ENCODE measurements around the gene SST.

Gene SST

DNA sequence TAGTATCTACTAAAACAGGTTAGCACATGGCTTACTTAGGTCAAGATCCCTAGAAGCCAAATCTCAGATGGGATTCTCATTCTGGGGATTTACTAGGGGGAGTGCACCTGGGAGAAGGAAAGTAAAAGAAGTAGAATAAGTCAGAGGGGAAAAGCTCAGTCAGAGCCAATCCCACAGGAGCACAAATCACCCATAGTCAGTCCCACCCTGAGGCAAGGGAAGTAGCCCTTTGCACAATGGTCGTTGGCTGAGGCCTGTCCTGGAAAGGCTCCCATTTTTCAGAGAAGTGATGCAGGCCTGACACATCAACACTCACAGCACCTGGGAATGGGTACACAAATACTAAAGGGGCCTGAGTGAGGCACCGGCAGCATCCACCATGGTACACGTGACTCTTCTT, 39.8 kb downstream of the SST start:
- FAIRE-seq (no peak), DNase-seq (ENCODE audit: insufficient read length, low spot score) (no peak)
- TF ChIP-seq, protein P1, sequence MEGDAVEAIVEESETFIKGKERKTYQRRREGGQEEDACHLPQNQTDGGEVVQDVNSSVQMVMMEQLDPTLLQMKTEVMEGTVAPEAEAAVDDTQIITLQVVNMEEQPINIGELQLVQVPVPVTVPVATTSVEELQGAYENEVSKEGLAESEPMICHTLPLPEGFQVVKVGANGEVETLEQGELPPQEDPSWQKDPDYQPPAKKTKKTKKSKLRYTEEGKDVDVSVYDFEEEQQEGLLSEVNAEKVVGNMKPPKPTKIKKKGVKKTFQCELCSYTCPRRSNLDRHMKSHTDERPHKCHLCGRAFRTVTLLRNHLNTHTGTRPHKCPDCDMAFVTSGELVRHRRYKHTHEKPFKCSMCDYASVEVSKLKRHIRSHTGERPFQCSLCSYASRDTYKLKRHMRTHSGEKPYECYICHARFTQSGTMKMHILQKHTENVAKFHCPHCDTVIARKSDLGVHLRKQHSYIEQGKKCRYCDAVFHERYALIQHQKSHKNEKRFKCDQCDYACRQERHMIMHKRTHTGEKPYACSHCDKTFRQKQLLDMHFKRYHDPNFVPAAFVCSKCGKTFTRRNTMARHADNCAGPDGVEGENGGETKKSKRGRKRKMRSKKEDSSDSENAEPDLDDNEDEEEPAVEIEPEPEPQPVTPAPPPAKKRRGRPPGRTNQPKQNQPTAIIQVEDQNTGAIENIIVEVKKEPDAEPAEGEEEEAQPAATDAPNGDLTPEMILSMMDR (IDR thresholded peaks at IDR 0.05; ENCODE audit: insufficient read depth, missing control alignments) = no peak

DNA sequence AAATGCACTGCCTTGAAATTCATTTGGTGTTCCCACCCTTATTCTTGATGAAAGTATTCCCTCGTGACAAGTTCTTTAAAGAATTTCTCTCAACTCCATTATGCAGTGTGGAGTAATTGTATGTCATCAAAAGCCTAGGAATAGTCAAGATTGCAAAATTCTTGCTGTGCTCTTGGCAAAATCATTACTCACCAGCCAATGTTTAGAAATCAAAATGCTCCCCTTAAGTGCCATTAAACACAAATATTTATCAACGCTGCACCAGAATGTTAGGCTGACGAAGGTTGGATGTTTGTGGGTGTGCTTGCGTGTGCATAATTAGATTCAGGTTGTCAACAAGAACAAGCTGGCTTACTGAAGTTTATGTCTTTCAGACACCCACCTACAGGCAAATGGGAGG, 40.5 kb downstream of the SST start:
- FAIRE-seq = no peak
- TF ChIP-seq, protein P1 (IDR thresholded peaks at IDR 0.05; ENCODE audit: insufficient read depth, missing control alignments) = no peak
- DNase-seq (ENCODE audit: insufficient read length, low spot score) = no peak

DNA sequence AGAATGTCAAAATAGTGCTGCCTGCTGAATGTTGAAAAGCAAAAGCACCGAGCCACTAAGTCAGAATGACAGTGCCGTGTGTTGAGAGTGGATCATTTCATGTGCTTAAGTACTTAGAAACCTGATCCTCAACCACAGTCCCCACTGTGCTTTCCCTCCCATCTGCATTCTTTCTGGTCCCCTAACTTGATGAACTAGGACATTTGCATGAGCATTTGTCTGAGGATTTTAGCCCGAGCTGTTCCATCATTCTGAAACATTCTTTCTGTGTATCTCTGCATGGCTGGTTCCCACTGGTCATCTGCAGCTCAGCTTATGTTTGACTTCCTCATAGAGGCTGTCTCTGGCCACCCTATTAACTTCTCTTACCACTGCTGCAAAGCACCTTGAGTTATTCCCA, 42.0 kb downstream of the SST start:
- no peak for DNase-seq (ENCODE audit: insufficient read length, low spot score)
- TF ChIP-seq, protein P1 (IDR thresholded peaks at IDR 0.05; ENCODE audit: insufficient read depth, missing control alignments) = no peak
- no peak for FAIRE-seq

DNA sequence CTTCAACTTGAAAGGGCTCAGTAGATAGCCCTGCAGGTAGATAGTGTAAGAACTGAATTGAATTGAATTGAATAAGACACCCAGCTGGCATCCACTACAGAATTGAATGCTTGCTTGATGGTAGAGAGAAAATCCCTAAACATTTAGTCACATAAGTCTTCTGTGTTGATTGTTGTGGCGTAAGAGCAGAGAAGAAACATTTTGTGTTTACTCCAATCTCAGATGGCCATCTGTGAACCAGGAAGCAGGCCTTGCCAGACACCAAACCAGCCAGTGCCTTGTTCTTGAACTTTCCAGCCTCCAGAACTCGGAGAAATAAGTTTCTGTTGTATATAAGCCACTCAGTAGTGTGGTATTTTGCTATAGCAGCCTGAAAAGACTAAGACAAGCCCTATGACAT, 43.6 kb downstream of the SST start:
- no peak for DNase-seq (ENCODE audit: insufficient read length, low spot score)
- FAIRE-seq = no peak
- TF ChIP-seq, protein P1 (IDR thresholded peaks at IDR 0.05; ENCODE audit: insufficient read depth, missing control alignments) = no peak

DNA sequence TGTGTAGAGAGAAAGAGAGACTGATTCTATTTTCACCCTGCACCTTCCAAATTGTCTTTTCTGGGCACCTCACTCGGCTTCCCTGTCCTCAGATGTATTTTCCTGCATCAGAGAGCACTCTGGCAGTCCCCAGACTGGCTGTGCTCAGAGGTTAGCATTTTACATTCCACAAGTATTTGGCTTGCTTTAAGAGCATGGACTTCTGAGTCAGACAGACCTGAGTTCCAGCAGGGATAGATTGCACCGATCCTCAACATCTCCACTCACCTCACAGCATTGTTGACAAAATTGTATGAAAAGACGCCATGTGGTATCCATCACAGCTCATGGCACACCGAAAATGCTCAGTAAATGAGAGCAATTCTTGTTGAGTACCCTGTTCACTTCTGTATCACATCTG, 45.6 kb downstream of the SST start:
- FAIRE-seq (no peak), DNase-seq (ENCODE audit: insufficient read length, low spot score) (no peak)
- TF ChIP-seq, protein P1 (IDR thresholded peaks at IDR 0.05; ENCODE audit: insufficient read depth, missing control alignments) = no peak

DNA sequence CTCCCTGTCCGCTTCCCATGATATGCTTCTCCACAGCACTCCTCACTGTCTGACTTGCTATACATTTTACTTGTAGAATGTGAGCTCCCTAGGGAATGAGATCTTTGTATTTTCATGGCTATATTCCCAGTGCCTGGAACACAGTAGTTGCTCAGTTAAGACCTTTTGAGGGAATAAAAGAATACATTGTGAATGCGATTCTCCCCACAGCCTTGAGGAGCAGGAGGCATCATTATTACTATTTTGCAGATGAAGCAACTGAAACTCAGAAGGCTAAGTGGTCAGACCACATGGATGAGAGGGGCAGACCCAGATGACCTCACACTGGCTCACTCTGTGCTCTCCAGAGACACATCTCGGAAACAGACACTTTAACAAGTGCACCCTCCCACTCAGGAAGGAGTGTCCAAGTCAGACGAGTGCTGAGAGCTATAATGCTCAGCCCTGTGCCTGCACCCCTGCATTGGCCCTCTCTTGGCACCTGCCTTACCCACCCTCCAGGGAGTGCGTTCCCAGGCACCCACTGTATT, 46.8 kb downstream of the SST start:
- no peak for DNase-seq (ENCODE audit: insufficient read length, low spot score)
- TF ChIP-seq, protein P1 (IDR thresholded peaks at IDR 0.05; ENCODE audit: insufficient read depth, missing control alignments) = no peak
- no peak for FAIRE-seq

DNA sequence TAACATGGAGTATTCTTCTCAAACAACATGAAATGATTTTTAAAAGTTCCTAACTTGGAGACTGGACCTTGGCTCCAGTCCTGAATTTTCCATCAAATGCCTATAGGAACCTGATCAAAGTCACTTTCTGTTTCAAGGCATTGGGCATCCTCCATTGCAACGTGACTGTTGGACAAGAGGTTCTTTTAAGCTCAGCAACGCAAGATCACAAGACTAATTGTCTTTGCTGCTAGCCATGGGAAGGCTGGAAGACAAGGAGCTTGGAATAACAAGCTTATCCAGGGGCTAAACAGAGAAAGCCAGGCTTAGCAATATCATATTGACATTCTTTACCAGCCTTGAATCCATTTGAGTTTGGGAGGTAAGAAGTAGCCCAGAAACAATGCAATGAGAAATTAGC, 48.3 kb downstream of the SST start:
- DNase-seq (ENCODE audit: insufficient read length, low spot score) = no peak

More for the DNA sequence above, 48.3 kb downstream of the SST start:
- FAIRE-seq = no peak
- TF ChIP-seq, protein P1 (IDR thresholded peaks at IDR 0.05; ENCODE audit: insufficient read depth, missing control alignments) = no peak

Measured in D721Med (cell line).